Gastrocnemius medialis (tissue), 4 donors: ENCODE results near the gene TUB.

ENCODE experiments used
- POLR2A ChIP-seq, 2 donors: fragments of 450-650 bp; IDR thresholded peaks; one replicate each; pipeline ENCODE4 v1.6.1; 2017; ENCODE audit warnings: antibody characterized with exemption in 2 of 2, mild to moderate bottlenecking in 2 of 2, moderate library complexity in 2 of 2
- TF ChIP-seq, protein P1 (sequence below), 5 experiments: fragments of 450-650 bp in 3 of 5; fragments of 200-600 bp in 2 of 5; sonication (generic) in 2 of 5; IDR thresholded peaks in 4 of 5; conservative IDR thresholded peaks in 1 of 5; 1 replicate in 4 of 5; 2 replicates in 1 of 5; pipeline ENCODE4 v1.5.1; 2016 to 2019; ENCODE audit warnings: antibody characterized with exemption in 5 of 5, mild to moderate bottlenecking in 3 of 5, moderate library complexity in 3 of 5

DNA sequence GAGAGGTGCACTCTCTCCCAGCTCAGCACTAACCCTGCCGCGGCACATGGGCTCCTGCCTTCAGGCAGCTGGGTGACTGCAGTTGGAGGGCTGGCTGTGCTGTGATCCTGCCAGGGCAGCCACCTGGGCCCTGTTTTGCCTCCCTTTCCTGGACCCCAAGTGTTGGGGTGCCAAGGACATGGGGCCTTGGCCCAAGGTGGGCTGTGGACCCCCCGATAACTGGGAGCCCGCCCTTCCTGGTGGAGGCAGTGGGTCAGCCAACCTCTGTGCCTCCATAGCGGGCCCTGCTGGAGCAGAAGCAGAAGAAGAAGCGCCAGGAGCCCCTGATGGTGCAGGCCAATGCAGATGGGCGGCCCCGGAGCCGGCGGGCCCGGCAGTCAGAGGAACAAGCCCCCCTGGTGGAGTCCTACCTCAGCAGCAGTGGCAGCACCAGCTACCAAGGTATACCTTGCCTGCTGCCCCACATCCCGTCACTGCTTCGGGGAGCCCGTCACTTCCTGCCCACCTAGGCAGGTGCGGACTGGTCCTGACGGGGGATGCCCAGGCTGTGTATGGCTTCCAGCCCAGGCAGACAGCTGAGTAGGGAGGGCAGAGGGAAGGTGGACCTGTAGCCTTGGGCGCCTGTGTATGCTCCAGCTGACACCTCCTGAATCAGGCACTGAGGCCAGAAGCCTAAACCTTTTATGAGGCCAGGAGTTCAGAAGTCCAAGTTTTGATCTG is 8.9 kb downstream of the TUB start:
- TF ChIP-seq, protein P1, sequence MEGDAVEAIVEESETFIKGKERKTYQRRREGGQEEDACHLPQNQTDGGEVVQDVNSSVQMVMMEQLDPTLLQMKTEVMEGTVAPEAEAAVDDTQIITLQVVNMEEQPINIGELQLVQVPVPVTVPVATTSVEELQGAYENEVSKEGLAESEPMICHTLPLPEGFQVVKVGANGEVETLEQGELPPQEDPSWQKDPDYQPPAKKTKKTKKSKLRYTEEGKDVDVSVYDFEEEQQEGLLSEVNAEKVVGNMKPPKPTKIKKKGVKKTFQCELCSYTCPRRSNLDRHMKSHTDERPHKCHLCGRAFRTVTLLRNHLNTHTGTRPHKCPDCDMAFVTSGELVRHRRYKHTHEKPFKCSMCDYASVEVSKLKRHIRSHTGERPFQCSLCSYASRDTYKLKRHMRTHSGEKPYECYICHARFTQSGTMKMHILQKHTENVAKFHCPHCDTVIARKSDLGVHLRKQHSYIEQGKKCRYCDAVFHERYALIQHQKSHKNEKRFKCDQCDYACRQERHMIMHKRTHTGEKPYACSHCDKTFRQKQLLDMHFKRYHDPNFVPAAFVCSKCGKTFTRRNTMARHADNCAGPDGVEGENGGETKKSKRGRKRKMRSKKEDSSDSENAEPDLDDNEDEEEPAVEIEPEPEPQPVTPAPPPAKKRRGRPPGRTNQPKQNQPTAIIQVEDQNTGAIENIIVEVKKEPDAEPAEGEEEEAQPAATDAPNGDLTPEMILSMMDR (IDR thresholded peaks at IDR 0.05 in 4 of 5, conservative IDR thresholded peaks at IDR 0.05 in 1 of 5), result no peak
- no peak for TF ChIP-seq POLR2A (IDR thresholded peaks at IDR 0.05)
